HG03521 (cell line): Measurements from ENCODE around the gene CHST11.

Source experiments
- ATAC-seq: cut with Tn5 transposase; IDR thresholded peaks from one replicate; pipeline ENCODE4 v1.9.1; 2021; ENCODE audit warnings: mild to moderate bottlenecking, moderate library complexity; ENCODE audit not compliant: unreplicated experiment

Gene CHST11

DNA sequence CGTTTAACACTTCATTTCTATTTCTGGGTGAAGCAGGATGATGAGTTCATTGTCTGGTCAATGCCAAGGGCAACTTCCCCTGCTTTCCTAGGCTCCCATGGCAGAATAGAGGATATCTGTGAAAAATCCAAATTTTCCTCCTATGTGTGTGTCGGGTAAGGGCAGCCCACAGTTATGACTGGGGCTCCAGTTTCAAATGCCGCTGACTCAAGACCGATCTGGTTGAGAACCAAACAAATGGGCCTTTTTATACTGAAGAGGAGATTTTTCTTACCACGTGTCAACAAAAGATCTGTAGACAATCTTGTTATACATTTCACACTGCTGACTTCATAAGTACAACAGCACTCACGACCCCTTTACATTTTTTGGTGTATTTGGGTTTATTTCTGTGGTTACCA is 120.8 kb downstream of the CHST11 start:
- no peak for ATAC-seq

DNA sequence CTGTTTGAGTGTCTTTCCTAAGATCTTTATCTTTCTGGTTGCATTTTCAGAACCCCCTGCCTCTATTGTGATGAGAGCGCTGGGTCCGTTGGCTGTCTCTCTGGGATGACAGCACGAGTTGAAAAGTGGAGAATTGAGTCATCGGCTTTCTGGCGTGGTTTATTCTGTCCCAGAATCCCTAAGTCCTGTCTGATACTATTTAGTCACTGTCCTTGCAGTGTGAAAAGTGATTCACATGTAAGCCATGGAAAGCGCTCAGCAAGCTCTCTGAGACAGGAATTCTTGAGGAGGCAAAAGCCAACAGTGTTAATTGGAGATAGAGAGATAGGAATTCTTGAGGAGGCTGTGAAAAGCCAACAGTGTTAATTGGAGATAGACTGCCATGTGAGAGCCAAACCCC is 121.7 kb downstream of the CHST11 start:
- no peak for ATAC-seq

DNA sequence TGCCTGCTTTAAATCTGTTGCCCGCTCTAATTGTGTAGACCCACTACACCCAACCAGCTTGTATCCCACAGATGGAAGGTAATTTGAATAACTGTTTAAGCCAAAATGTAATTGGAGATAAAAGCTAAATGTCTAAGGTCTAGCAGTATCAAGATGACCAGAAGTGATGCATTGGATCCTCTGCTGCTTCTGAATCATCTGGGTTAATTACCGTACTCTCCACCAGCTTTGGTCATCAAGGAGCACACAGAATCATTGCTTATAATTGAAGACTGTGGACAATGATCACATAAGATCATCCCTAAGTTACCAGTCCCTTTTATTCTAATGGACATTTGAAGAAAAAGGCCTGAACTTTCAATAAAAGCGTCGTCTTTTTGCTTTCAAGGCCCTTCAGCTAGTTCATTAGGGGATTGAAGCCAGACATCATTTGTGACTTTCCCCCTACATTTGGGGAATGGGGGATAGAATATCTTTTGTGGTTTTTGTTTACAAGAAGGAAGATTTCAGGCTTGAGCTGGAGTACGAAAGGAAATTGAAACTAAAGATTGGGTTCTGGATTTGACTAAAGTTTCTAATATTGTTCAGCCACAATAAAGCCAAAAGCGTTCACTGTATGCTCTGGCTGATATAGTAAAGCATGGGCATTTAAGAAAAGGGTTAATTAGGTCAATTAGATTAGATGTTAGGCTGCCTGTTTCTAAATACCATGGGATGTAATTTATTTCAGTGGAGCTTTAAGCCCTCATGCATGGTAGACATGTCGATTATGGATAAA is 123.2 kb downstream of the CHST11 start:
- no peak for ATAC-seq

DNA sequence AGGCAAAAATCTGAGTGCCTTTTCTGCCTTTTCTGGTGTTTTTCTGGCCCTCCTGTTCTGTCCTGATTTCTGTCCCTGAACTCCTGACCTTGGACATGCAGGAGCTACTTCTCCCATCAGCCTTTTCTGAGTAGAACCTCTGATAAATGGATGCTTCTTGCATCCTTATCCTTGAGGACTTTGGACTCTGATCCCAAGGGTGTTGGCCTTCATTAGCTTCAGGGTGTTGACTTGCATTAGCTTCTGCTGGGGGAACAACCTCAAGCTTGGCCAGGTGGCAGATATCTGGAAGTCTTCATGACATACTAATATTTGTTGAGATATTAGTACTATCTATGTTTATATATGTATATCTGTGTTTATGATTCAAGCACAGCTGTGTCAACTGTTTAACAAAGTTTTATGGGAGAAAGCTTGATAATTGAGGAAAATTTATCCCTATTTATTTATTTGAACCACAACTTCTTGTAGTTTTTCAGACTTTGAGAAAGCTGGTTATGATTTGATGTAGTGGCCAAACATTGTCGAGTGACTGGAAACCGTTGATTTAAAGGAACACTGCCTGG is 124.3 kb downstream of the CHST11 start:
- no peak for ATAC-seq

DNA sequence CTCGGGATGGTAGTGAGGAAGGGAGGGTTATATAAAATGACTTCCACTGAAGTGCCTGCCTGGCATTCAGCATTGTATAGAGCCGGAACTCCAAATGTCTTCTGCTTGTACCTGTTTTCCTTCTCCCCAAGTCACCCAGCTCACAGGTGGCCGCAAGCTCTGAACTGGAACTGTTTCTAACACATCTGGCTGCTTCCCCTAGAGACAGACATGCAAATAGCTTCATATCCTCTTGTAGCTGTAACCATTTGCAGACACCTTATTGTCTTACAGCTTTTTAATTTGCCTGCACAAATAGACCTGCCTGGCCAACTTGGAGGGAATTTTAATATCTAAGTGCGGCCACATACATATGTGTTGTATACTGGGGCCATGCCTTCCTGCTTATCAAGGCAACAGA is 126.0 kb downstream of the CHST11 start:
- peak; percentile 82 for ATAC-seq

DNA sequence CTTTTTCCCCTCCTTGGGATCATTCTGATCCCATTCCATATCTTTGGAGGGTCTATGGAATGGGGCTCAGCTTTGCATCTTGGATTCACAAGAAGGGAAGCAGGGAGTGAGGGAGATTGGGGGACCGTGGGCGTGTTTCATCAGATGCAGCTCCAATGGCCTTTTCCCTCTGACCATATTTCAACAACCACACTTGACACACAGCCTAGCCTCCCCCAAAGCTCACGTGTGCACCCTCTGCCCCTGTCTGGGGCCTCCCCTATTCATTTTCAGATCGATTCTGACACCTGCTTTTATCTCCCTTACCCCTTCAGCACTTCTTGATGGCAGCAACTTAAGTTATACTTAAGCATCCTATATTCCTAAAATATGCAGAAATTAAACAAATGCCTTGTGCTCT is 126.6 kb downstream of the CHST11 start:
- ATAC-seq, result peak; percentile 51

DNA sequence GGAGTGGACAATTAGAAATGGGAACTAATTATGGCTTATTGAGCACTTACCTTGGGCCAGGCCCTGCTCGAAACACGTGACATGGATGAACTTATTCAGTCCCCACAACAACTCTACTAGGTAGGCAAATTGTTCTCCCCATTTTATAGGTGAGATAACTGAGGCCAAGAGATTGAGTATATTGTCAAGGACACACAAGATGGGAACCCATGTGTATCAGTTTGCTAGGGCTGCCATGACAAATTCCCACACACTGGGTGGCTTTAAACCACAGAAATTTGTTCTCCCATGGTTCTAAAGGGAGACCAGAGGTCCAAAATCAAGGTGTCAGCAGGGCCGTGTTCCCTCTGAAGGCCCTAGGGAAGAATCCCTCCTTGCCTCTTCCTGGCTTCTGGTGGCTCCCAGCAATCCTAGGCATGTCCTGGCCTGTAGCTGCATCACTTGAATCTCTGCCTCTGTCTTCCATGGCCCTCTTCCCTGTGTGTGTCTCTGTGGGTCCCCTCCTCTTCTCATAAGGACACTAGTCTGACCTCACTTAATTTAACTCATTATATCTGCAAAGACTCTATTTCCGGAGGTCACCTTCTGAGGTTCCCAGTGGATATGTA is 128.8 kb downstream of the CHST11 start:
- ATAC-seq, result no peak

DNA sequence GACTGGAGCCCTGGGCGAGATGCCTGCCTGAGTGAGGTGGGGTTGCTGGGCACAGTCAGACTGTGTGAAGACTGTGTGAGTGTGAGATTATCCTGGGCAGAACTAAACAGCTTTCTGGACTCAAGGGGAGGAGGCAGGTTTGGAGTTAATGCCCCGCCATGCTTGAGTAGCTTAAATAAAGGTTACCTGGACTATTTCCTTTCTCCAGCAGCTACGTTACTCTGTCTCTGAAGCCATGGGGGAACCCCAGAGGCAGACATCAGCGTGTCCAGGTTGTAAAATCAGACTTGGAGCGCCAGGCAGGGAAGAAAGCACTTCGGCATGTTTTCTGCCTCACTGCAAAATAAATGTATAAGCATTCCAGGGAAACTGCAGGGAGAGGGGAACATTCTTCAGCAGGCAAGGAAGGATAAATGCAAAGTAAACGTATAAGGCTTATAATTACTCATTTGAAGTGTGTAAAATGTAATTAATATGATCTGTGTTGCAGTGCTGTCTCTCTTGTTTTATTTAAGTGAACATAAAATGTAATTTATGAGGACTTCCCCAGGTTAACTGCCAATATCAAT is 129.7 kb downstream of the CHST11 start:
- ATAC-seq, result no peak

DNA sequence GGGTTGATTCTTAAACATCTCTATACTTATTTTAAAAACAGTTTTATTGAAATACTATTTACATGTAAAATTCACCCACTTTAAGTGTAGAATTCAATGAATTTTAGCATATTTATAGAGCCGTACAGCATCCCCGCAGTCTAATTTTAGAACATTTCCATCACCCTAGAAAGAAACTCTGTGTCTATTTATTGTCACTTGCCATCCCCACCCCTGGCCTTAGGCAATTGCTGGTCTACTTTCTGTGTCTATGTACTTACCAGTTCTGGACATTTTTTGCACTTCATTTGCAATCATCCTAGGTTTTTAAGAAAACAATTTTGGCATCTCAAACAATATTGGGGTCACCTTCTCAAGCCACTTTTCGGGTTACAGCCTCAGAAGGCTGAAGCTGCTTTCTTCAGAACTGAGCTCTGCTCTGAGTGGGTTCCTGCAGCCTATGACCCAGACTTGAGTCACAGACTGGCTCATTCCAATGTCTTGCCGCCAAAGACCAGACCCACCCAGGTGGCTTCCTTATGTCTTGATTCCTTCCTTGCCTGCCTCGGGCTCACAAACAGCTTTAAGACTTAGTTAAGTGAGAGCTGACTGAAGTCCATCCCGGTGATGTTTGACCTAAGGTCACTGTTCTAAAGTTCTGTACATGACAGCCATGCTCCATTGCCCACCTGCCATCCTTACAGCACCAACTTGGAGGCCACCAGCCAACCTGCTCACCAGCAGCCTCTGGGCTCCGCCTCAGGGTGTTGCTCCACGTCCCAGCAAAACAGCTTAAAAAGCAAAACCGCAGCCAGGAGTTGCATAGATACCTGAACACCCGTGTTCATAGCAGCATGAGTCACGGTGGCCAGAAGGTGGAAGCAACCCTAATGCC is 131.5 kb downstream of the CHST11 start:
- no peak for ATAC-seq

DNA sequence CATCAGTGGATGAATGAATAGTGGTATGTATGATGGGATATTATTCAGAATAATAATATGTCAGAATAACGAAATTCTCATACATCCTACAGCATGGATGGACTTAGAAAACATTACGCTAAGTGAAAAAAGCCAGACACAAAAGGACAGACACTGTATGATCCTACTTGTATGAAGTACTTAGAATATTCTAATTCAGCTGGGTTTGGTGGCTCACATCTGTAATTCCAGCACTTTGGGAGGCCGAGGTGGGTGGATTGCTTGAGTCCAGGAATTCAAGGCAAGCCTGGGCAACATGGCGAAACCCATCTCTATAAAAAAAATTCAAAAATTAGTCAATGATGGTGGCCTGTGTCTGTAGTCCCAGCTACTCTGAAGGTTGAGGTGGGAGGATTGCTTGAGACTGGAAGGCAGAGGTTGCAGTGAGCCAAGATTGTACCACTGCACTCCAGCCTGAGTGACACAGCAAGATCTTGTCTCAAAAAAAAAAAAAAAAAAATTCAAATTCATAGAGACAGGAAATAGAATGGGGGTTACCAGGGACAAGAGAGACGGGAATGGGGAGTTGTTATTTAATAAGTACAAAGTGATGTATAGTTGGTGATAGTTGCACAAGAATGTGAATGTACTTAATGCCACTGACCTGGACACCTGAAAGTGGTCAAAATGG is 132.3 kb downstream of the CHST11 start:
- no peak for ATAC-seq

DNA sequence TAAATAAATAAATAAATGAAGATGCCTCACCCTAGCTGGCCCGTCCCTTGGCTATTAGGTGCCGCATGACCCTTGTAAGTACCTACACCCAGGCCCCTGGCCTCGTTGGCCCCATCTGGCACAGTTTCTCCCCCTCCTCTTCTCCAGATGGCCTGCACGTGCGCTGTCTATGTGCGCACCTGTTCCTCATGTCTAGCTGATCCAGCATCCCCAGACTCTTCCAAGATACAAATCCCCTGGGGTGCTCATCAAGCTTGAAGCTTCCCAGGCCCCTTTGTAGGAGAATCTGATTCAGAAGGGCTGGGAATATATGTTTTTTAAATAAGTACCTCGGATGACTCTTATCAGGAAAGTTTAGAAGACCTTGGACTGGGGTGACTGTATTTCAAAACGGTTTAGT is 133.3 kb downstream of the CHST11 start:
- no peak for ATAC-seq

DNA sequence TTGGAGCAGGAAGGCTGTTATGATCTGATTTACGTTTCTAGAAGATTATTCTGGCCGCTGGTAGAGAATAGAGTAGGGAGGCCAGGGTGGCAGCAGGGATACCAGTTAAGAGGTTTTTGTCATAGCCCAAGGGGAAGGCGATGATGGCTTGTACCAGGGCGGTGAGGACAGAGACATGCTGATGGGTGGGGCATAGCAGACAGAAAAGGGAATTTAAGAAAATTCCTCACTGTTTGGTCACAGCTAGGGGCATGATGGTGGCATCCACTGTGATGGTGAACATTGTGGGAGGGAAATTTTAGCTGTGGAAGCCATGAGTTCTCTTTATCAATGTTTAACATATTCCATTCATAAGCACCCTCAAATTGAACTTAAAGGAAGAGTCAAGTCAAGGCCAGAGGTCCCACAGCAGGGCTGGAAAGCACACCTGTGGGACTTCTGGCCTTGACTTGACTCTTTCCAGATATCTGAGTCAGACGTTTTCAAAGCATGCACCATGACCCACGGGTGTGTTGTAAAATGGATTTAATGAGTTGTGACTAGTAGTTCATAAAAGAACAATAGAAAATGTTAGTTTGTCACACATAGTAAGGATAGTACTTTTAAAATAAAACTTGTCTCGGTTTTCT is 134.6 kb downstream of the CHST11 start:
- ATAC-seq, result no peak

DNA sequence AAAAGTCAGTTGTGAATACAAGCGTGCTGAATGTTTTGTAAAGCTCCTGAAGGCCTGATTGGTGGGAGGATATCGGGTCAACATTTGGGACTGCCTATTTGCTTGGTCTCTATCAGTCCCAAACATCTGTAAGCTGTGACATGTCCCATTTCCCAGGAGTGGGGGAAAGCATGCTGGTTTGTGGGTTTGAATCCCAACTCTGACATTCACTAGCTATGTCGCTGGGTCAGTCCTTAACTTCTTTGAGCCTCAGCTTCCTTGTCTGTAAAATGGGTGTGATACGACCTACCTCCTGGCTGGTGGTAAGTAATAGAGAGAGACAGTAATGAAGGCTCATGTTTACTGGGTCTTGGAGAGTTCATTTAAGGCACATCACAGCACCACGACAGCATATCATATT is 136.7 kb downstream of the CHST11 start:
- no peak for ATAC-seq

DNA sequence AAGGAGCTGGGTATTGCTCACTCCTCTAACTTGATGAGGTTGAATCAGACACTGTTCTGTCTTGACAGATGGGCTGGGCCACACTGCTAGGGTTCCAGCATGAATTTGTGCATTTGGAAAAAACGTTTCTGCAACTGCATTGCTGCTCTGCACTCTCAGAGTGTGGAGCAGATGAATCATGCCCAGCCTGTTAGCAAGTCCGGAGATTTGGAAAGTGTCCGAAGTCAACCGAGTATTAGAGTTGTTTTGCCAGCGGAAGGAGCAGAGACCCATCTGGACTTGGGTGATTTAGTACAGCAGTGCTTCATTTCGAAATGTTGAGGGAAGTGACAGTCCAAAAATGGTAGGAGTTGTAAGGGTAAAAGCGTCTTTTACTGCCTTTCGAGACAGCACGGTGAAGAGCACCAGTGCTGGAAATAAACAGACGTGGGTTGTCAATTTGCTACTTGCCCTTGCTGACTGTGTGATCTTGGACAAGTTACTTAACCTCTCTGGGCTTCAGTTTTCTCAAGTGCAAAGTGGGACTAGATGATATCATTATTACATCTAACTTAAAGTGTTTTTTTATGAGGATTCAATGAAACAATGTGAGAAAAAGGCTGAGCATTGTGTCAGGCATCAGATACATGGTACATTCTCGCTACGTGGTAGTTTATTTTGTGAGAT is 139.5 kb downstream of the CHST11 start:
- ATAC-seq, result no peak

DNA sequence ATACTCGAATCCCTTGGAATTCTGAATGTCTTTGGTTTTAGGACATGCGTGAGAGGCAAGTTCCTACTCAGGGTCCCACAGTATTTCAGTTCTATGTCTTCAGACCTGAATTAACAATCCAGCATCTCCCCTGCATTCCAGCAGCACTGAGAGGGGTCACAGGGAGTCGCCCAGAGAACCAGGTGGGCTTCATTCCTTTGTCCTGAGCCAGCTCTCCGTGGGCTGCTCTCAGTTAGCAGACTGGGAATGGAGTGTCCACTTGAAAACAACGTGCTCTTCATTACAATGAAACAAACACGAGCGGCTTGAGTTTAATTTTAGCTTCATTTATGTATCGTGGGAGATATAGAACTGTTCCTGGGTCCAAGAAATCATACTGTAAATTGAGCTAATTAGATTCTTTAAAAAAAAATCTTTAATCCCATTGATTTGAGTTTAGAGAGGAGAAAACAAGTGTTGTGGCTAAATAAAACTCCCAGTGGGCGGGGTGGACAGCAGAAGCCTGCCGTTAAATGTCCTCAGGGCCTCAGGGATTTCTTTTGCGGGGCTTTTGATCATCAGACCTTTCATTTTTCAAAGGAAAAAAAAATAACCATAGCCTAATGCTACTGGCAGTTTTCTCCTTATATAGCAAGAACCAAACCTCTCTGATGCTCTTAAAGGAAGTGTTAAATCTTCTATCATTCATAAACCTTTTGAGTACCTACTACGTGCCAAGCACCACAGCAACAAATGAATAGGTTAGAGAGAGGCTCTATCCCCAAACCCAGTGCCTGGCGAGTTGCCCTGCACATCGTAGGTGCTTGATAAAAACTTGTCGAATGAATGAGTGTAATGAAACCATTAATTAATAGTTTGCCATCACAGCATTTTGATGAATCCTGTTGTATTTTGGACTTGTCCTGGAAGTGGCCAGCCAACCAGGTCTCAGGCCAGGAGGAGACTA is 140.4 kb downstream of the CHST11 start:
- ATAC-seq, result no peak

DNA sequence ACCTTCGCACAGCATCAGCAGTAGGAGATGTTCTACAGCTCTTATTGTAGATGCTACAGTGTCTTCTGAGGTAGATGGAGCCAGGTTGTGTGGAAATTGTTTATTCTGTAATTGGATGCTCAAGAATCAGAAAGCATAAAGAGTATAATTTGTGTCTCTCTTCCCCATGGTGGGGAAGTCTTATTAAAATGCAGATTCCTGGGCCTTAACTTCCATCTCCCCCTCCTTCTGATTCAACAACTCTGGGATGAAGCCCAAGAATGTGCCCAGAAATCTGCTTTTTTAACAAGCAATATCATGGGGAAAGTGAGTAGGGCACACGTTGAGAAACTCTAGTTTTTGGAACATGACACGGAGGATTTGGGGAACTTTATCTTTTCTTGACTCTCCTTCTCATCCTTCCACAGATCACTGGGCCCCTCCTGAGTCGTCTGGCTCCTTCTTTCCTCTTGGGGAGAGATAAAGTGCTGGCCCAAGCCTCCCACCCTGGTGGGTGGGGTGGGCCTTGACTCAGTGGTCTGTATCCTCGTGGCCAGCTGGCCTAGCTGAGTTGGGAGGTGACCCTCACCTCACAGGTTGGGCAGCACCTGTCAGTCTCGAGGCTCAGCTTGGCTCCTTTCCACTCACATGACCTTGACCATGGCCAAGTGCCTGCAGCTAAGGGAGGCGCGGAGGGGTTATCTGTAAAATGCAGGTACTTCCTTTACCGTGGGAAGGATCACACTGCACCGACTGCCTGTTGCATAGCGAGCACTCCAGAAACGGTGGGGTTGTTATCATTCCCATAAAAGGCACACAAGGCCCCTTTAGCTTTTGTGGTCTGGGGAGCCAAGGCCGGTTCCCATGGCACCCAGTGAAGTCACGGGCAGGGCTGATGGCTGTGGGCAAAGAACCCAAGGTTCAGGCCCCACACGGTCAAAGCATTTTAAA is 141.9 kb downstream of the CHST11 start:
- no peak for ATAC-seq

DNA sequence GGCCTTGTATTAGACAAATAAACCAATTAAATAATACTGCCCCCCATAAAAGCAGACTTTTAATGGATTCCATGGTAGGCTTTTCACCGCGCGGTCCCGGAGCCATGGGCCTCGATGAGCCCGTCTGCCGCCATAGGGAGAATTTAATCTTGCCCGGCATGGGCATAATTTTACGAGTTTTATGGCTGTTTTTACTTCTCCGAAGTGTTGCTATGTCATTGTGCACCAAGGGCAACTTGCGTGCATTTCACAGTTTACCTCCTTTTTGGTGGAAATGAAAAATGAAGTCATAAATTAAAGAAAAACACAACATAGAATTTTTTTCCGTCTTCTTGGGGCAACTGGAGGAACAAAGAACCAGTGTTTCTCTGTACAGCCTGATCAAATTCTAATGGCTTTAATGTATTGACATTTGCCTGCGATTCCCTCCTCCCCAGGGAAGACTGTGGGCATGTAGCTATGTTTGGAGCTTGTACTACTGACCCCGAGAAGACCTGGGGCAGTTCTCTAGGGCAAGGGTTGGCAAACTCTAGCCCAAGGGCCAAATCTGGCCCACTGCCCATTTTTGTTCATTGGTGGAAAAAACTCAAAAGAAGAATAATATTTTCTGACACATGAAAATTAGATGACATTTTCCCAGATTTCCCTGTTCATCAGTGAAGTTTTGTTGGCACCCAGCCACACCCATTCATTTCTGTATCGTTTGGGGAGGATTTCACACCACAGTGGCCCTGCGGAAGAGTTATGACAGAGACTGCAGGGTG is 142.7 kb downstream of the CHST11 start:
- no peak for ATAC-seq
